KOPT-K1 (cell line): ENCODE data around the gene TRPV4.

ENCODE experiments used
- H3K27ac ChIP-seq: fragments of 200-600 bp; sonication (generic); 2 replicates; pipeline ENCODE4 v1.5.1; 2016; ENCODE audit warnings: antibody characterized with exemption, mild to moderate bottlenecking, low read depth, low read length; ENCODE audit not compliant: poor library complexity, severe bottlenecking
- H3K36me3 ChIP-seq: fragments of 200-600 bp; sonication (generic); 2 replicates; pipeline ENCODE4 v1.5.1; 2017; ENCODE audit warnings: antibody characterized with exemption, mild to moderate bottlenecking, low read length, moderate library complexity; ENCODE audit not compliant: insufficient read depth
- H3K9me3 ChIP-seq: fragments of 200-600 bp; sonication (generic); 2 replicates; pipeline ENCODE4 v1.5.1; 2017; ENCODE audit warnings: antibody characterized with exemption, low read length, mild to moderate bottlenecking; ENCODE audit not compliant: insufficient read depth, poor library complexity, severe bottlenecking

Gene TRPV4

GRCh38 chr12:109734219-109735000 lies 98.8 kb downstream of the TRPV4 start:
- H3K9me3 ChIP-seq, result no peaks in the 10 kb centered on the region
- no peak overlapping the region for H3K27ac ChIP-seq
- no peaks in the 10 kb centered on the region for H3K36me3 ChIP-seq
